Spleen (tissue), 7 donors: ENCODE results near the gene UBE3B.

Experiments used
- POLR2A ChIP-seq, 3 donors: fragments of 450-650 bp; IDR thresholded peaks; one replicate each; pipeline ENCODE4 v1.5.1; 2017; ENCODE audit warnings: antibody characterized with exemption in 3 of 3, mild to moderate bottlenecking in 1 of 3
- POLR2AphosphoS5 ChIP-seq, 3 donors: sonication (generic); formaldehyde crosslinking; IDR thresholded peaks; one replicate each; pipeline ENCODE4 v1.5.1; 2017; ENCODE audit warnings: antibody characterized with exemption in 3 of 3
- TF ChIP-seq, protein P1 (sequence below), 11 experiments: fragments of 200-600 bp in 7 of 11; fragments of 450-650 bp in 4 of 11; sonication (generic) in 4 of 11; IDR thresholded peaks in 8 of 11; conservative IDR thresholded peaks in 3 of 11; 1 replicate in 7 of 11; 2 replicates in 4 of 11; pipeline versions ENCODE4 v1.4.0 to v1.8.0; 2016 to 2021; ENCODE audit warnings: antibody characterized with exemption in 11 of 11, inconsistent platforms in 4 of 11, mild to moderate bottlenecking in 1 of 11
- donor health status: DM: no; HTN: no; CAD: no; lungs with moderate emphysema.
- donor health status: DM: no; HTN: no; CAD: no.
- donor health status: DM: no; HTN: no; CAD: no.

DNA sequence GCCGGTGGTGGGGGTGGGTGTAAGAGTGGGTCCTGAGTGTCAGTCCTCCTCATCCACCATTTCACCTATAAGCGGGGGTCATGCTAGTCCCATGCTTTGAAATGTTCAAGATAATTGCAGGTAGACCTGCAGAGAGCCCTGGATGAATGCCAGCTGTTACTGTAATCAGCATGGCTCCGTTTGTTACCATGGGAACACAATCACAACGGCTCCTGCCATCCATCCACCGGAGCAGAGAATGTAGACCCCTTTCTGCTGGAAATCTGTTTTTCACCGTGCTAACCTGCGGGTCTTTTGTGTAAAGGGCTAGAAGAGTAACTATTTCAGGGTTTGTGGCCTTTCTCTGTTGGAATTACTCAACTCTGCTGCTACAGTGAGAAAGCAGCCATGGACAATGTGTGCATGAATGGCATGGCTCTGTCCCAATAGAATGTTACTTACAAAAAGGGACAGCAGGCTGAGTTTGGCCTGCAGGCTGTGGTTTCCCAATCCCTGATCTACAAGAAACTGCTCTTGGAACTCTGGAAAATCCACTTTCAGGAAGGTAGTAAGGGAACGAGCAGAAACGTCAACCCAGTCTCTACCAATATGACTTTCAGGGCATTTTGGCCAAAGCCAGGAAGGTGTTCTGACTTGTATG is 36.5 kb upstream of the UBE3B start:
- TF ChIP-seq, protein P1, sequence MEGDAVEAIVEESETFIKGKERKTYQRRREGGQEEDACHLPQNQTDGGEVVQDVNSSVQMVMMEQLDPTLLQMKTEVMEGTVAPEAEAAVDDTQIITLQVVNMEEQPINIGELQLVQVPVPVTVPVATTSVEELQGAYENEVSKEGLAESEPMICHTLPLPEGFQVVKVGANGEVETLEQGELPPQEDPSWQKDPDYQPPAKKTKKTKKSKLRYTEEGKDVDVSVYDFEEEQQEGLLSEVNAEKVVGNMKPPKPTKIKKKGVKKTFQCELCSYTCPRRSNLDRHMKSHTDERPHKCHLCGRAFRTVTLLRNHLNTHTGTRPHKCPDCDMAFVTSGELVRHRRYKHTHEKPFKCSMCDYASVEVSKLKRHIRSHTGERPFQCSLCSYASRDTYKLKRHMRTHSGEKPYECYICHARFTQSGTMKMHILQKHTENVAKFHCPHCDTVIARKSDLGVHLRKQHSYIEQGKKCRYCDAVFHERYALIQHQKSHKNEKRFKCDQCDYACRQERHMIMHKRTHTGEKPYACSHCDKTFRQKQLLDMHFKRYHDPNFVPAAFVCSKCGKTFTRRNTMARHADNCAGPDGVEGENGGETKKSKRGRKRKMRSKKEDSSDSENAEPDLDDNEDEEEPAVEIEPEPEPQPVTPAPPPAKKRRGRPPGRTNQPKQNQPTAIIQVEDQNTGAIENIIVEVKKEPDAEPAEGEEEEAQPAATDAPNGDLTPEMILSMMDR (IDR thresholded peaks at IDR 0.05 in 8 of 11, conservative IDR thresholded peaks at IDR 0.05 in 3 of 11) = no peak
- TF ChIP-seq POLR2A (IDR thresholded peaks at IDR 0.05) (no peak), POLR2AphosphoS5 (IDR thresholded peaks at IDR 0.05) (no peak)
